ENCODE measurements around the gene SH3RF3.

- TF ChIP-seq CTCF (IDR thresholded peaks at IDR 0.05) (no peak), POLR2A (IDR thresholded peaks at IDR 0.05) (no peak)
Observed at GRCh38 chr2:109094144-109094543, 34.9 kb upstream of the SH3RF3 start.
